ENCODE data around the gene GPX3.

GPX3 gene

GRCh38 chr5:151029179-151030055 is 9.0 kb downstream of the GPX3 start:
- Histone ChIP-seq H3F3A (ENCODE audit: insufficient read depth, low read length) (no peaks in the 10 kb centered on the region), H3K9me3 (replicated peaks; ENCODE audit: insufficient read depth, low read length) (no peaks in the 10 kb centered on the region), H3K36me3 (replicated peaks; ENCODE audit: insufficient read depth, low read length) (peaks cover 4% of the 10 kb centered on the region), H3K4me3 (ENCODE audit: low read length) (no peak overlapping the region), H3K9me2 (replicated peaks; ENCODE audit: insufficient read depth, low read length) (no peaks in the 10 kb centered on the region), H3K27me3 (replicated peaks; ENCODE audit: insufficient read depth, low read length) (no peaks in the 10 kb centered on the region), H2AFZ (ENCODE audit: low read length) (no peak overlapping the region), H3K4me2 (ENCODE audit: low read depth, low read length) (no peak overlapping the region), H3K4me1 (ENCODE audit: low read length) (no peaks in the 10 kb centered on the region), H3K27ac (ENCODE audit: low read length) (no peak overlapping the region), H4K20me1 (ENCODE audit: insufficient read depth, low read length) (no peaks in the 10 kb centered on the region), H3K9ac (ENCODE audit: low read length) (no peak overlapping the region), H3K79me2 (ENCODE audit: low read length) (no peaks in the 10 kb centered on the region)
- no peak for DNase-seq
- TF ChIP-seq CTCF (IDR thresholded peaks at IDR 0.05; ENCODE audit: low read length) (no peak), EZH2phosphoT487 (IDR thresholded peaks at IDR 0.05; ENCODE audit: low read length) (no peak), EZH2 (optimal IDR thresholded peaks at IDR 0.05; ENCODE audit: low read depth, low read length) (no peak)

GRCh38 chr5:151030056-151030336 is 9.6 kb downstream of the GPX3 start:
- Histone ChIP-seq H2AFZ (ENCODE audit: low read length) (no peak overlapping the region), H4K20me1 (ENCODE audit: insufficient read depth, low read length) (no peaks in the 10 kb centered on the region), H3K9me2 (replicated peaks; ENCODE audit: insufficient read depth, low read length) (no peaks in the 10 kb centered on the region), H3K27me3 (replicated peaks; ENCODE audit: insufficient read depth, low read length) (no peaks in the 10 kb centered on the region), H3K79me2 (ENCODE audit: low read length) (no peaks in the 10 kb centered on the region), H3K4me2 (ENCODE audit: low read depth, low read length) (no peak overlapping the region), H3K9me3 (replicated peaks; ENCODE audit: insufficient read depth, low read length) (no peaks in the 10 kb centered on the region), H3F3A (ENCODE audit: insufficient read depth, low read length) (no peaks in the 10 kb centered on the region), H3K36me3 (replicated peaks; ENCODE audit: insufficient read depth, low read length) (peaks cover 4% of the 10 kb centered on the region), H3K4me1 (ENCODE audit: low read length) (no peaks in the 10 kb centered on the region), H3K4me3 (ENCODE audit: low read length) (no peak overlapping the region), H3K9ac (ENCODE audit: low read length) (no peak overlapping the region), H3K27ac (ENCODE audit: low read length) (no peak overlapping the region)
- TF ChIP-seq CTCF (IDR thresholded peaks at IDR 0.05; ENCODE audit: low read length), result no peak
- no peak for TF ChIP-seq EZH2 (optimal IDR thresholded peaks at IDR 0.05; ENCODE audit: low read depth, low read length)
- no peak for TF ChIP-seq EZH2phosphoT487 (IDR thresholded peaks at IDR 0.05; ENCODE audit: low read length)
- DNase-seq, result no peak

GRCh38 chr5:151030379-151030778 is 10.0 kb downstream of the GPX3 start:
- Histone ChIP-seq H3K9me3 (replicated peaks; ENCODE audit: insufficient read depth, low read length) (no peaks in the 10 kb centered on the region), H3F3A (ENCODE audit: insufficient read depth, low read length) (no peaks in the 10 kb centered on the region), H3K36me3 (replicated peaks; ENCODE audit: insufficient read depth, low read length) (peaks cover 4% of the 10 kb centered on the region), H3K4me3 (ENCODE audit: low read length) (no peak overlapping the region), H3K4me1 (ENCODE audit: low read length) (no peaks in the 10 kb centered on the region), H3K9me2 (replicated peaks; ENCODE audit: insufficient read depth, low read length) (no peaks in the 10 kb centered on the region), H3K9ac (ENCODE audit: low read length) (no peak overlapping the region), H3K4me2 (ENCODE audit: low read depth, low read length) (no peak overlapping the region), H3K27ac (ENCODE audit: low read length) (no peak overlapping the region), H3K79me2 (ENCODE audit: low read length) (no peaks in the 10 kb centered on the region), H4K20me1 (ENCODE audit: insufficient read depth, low read length) (no peaks in the 10 kb centered on the region), H3K27me3 (replicated peaks; ENCODE audit: insufficient read depth, low read length) (no peaks in the 10 kb centered on the region), H2AFZ (ENCODE audit: low read length) (no peak overlapping the region)
- DNase-seq, result no peak
- TF ChIP-seq EZH2 (optimal IDR thresholded peaks at IDR 0.05; ENCODE audit: low read depth, low read length) (no peak), CTCF (IDR thresholded peaks at IDR 0.05; ENCODE audit: low read length) (no peak), EZH2phosphoT487 (IDR thresholded peaks at IDR 0.05; ENCODE audit: low read length) (no peak)
